Dermis microvascular lymphatic vessel endothelial cell (primary cell): ENCODE data around the gene COMTD1. TPM values are rescaled to one million over a fixed set of nuclear protein-coding genes. Genes with fewer than 3 reads are reported as not detected.

Experiments
- DNase-seq, 2 donors: peaks; one replicate each; pipeline versions ENCODE4 v3.0.0 to v3.0.0-alpha.2; 2010; ENCODE audit warnings: low read depth in 2 of 2
- total RNA-seq: library from RNA; depleted of rRNA; stranded (reverse); fragments of >200 nt; gene quantifications from 2 replicates; pipeline ENCODE4 v1.2.1, GENCODE V29; 2014

The COMTD1 gene
- total RNA-seq = 11.1 and 15.5 TPM in 2 replicates

GRCh38 chr10:75235375-75236177 is at the start of gene COMTD1:
Gene COMTD1, minus strand, starts transcription at chr10:75235957. Its CDS starts 29 bp downstream, at chr10:75235928.
- DNase-seq = peak; percentile 77 to 90

- no peak for DNase-seq
These were observed 48.1 kb upstream of the COMTD1 start for GRCh38 chr10:75283671-75284470.

- no peak for DNase-seq
These were observed 47.4 kb upstream of the COMTD1 start for GRCh38 chr10:75283078-75283670.

- no peak for DNase-seq
These were observed 46.2 kb upstream of the COMTD1 start for GRCh38 chr10:75281974-75282373.

- no peak for DNase-seq
These were observed 44.5 kb upstream of the COMTD1 start for GRCh38 chr10:75280236-75280635.

GRCh38 chr10:75276069-75276872 is 40.5 kb upstream of the COMTD1 start:
- no peak for DNase-seq

- DNase-seq = peak in 1 of 2 donors; percentile 15
These were observed 37.1 kb upstream of the COMTD1 start for GRCh38 chr10:75272896-75273295.

GRCh38 chr10:75272094-75272493 is 36.3 kb upstream of the COMTD1 start:
- DNase-seq = no peak

GRCh38 chr10:75269605-75270004 is 33.8 kb upstream of the COMTD1 start:
- DNase-seq = no peak

GRCh38 chr10:75266945-75267344 is 31.2 kb upstream of the COMTD1 start:
- DNase-seq = no peak

GRCh38 chr10:75265856-75266255 is 30.1 kb upstream of the COMTD1 start:
- DNase-seq = no peak

GRCh38 chr10:75263806-75264205 is 28.0 kb upstream of the COMTD1 start:
- DNase-seq = no peak

- no peak for DNase-seq
These were observed 26.3 kb upstream of the COMTD1 start for GRCh38 chr10:75261813-75262705.

- DNase-seq = no peak
These were observed 25.2 kb upstream of the COMTD1 start for GRCh38 chr10:75260990-75261389.

GRCh38 chr10:75254739-75255138 is 19.0 kb upstream of the COMTD1 start:
- DNase-seq = no peak

GRCh38 chr10:75253281-75254220 is 17.8 kb upstream of the COMTD1 start:
- DNase-seq = no peak

- no peak for DNase-seq
These were observed 15.2 kb upstream of the COMTD1 start for GRCh38 chr10:75250934-75251333.

- no peak for DNase-seq
These were observed 12.0 kb upstream of the COMTD1 start for GRCh38 chr10:75247797-75248196.

- no peak for DNase-seq
These were observed 10.7 kb upstream of the COMTD1 start for GRCh38 chr10:75246506-75246905.
